NT2/D1 (cell line): ENCODE data around the gene TCP11L1.

Experiments
- SUZ12 ChIP-seq: IDR thresholded peaks from 2 replicates; pipeline ENCODE4 v1.6.1; 2011; ENCODE audit not compliant: insufficient read length, insufficient read depth; ENCODE audit errors: extremely low read depth
- YY1 ChIP-seq: IDR thresholded peaks from 2 replicates; pipeline ENCODE4 v1.6.1; 2011; ENCODE audit not compliant: insufficient read length, insufficient read depth
- ZNF274 ChIP-seq: IDR thresholded peaks from 2 replicates; pipeline ENCODE4 v1.6.1; 2011; ENCODE audit warnings: mild to moderate bottlenecking, low read depth, low read length

DNA sequence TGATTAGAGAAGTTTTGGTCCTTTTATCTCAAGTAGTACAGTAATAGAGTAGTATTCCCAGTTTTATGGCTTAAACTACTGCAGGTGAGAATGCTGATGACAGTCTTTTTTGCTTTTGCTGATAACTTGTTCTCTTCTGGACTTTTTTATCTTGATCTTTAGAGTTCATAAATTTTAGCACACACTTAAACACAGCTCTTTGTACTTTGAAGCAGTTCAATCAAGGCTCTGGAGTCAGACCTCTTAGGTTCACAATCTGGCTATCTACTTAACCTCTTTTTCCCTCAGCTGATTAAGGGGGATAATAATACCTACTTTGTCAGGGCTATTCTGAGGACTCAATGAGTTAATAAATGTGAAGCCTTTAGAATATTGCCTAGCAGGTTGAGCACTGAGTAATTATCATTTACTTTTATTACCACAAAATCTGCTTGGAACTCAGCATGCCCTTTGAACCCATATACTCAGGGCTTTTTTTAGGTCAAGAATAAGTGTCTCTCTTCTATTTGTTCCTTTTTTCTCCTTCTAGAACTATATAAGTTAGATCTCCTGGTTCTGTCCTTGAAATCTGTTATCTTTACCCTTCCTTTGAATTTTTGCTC is 70.0 kb downstream of the TCP11L1 start:
- TF ChIP-seq ZNF274, result no peak
- no peak for TF ChIP-seq YY1
- no peak for TF ChIP-seq SUZ12
